Measurements from ENCODE around the gene CD83. TPM values are rescaled to one million over a fixed set of nuclear protein-coding genes. Genes with fewer than 3 reads are reported as not detected.

The CD83 gene
- polyA plus RNA-seq, 1 donor (not counting 4 experiments of a cell fraction or from before 2014, with no cell fraction given): 3.4 TPM

DNA sequence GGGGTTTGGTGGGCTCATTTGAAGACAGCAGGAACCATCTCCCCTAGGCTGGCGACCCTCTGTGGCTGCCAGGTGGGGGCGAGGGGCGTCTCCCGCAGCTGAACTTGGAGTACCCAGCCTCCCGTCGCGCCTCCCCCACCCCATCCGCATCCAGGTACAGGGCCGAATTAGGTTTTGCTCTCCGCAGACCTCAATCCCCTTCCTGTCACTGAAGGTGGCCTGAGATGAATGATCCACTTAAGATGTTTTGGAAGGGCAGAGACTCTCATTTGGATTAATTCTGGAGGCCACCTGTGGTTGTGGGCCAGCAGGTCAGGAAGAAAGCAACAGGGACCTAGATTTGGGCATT, 493 bp downstream of the CD83 start:
- Histone ChIP-seq H3K9me3 (ENCODE audit: control insufficient read depth, low read depth, low read length) (no peaks in the 10 kb centered on the region), H3K27me3 (ENCODE audit: control insufficient read depth, extremely low read depth, insufficient read depth, low read length) (no peaks in the 10 kb centered on the region), H3K9ac (ENCODE audit: control insufficient read depth, extremely low read depth, insufficient read depth, low read length) (peak overlapping the region; percentile 79), H3K27ac (ENCODE audit: control insufficient read depth, insufficient read depth, low read length) (peak overlapping the region; percentile 28), H3K4me3 (ENCODE audit: control insufficient read depth in 2 of 3, extremely low read depth in 1 of 3, insufficient read depth in 2 of 3, low read depth in 1 of 3, low read length in 3 of 3) (peak overlapping the region; percentile 58 to 62 (median 59)), H3K4me2 (ENCODE audit: control insufficient read depth, extremely low read depth, insufficient read depth, low read depth, low read length) (peak overlapping the region; percentile 77), H3K4me1 (ENCODE audit: control insufficient read depth, extremely low read depth, insufficient read depth, low read length) (peaks cover 2% of the 10 kb centered on the region), H3K36me3 (ENCODE audit: control insufficient read depth in 2 of 2, extremely low read depth in 1 of 2, insufficient read depth in 2 of 2, low read length in 2 of 2) (no peaks in the 10 kb centered on the region), H3K79me2 (ENCODE audit: control insufficient read depth, insufficient read depth, low read length) (no peaks in the 10 kb centered on the region), H4K20me1 (ENCODE audit: control insufficient read depth, extremely low read depth, insufficient read depth, low read length) (no peaks in the 10 kb centered on the region), H3K9me1 (ENCODE audit: control insufficient read depth, extremely low read depth, insufficient read depth, low read length) (no peaks in the 10 kb centered on the region), H2AFZ (ENCODE audit: control insufficient read depth, low read length) (peak overlapping the region; percentile 91)
- FAIRE-seq (no peak), DNase-seq (ENCODE audit: low read depth, low spot score) (no peak)
- dilution Hi-C loops (cut with MboI; ENCODE audit: extremely low pct_ligation_motif_present, low sequenced_read_pairs): no loop called here
- TF ChIP-seq, protein P1, sequence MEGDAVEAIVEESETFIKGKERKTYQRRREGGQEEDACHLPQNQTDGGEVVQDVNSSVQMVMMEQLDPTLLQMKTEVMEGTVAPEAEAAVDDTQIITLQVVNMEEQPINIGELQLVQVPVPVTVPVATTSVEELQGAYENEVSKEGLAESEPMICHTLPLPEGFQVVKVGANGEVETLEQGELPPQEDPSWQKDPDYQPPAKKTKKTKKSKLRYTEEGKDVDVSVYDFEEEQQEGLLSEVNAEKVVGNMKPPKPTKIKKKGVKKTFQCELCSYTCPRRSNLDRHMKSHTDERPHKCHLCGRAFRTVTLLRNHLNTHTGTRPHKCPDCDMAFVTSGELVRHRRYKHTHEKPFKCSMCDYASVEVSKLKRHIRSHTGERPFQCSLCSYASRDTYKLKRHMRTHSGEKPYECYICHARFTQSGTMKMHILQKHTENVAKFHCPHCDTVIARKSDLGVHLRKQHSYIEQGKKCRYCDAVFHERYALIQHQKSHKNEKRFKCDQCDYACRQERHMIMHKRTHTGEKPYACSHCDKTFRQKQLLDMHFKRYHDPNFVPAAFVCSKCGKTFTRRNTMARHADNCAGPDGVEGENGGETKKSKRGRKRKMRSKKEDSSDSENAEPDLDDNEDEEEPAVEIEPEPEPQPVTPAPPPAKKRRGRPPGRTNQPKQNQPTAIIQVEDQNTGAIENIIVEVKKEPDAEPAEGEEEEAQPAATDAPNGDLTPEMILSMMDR (optimal IDR thresholded peaks at IDR 0.05 in 1 of 3, IDR thresholded peaks at IDR 0.05 in 1 of 3, conservative IDR thresholded peaks at IDR 0.05 in 1 of 3; ENCODE audit: extremely low read depth in 1 of 3, insufficient read depth in 2 of 3, low read length in 3 of 3): no peak
- TF ChIP-seq EZH2 (IDR thresholded peaks at IDR 0.05; ENCODE audit: low read length): no peak

DNA sequence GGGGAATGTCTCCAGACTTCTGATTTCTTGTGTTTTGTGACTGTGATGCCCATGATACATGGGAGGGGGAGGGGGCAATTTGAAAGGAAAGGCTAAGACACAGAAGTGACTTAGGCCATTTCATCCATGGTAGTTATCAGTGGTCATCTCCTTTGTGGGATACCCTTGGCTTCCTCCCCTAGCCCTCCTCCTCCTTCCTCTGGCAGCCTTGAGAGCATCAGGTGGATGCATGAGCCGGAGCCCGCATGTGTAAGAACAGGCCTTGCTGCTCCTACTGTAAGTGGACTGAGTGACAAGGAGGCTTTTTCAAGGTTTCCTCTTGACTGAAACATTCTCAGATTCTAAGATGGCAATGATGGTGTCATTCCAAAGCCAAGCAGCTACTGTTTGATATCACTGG, 874 bp downstream of the CD83 start:
- no peak for TF ChIP-seq EZH2 (IDR thresholded peaks at IDR 0.05; ENCODE audit: low read length)
- TF ChIP-seq, protein P1 (optimal IDR thresholded peaks at IDR 0.05 in 1 of 3, IDR thresholded peaks at IDR 0.05 in 1 of 3, conservative IDR thresholded peaks at IDR 0.05 in 1 of 3; ENCODE audit: extremely low read depth in 1 of 3, insufficient read depth in 2 of 3, low read length in 3 of 3): no peak
- Histone ChIP-seq H3K27ac (ENCODE audit: control insufficient read depth, insufficient read depth, low read length) (no peak overlapping the region), H3K79me2 (ENCODE audit: control insufficient read depth, insufficient read depth, low read length) (no peaks in the 10 kb centered on the region), H3K9me3 (ENCODE audit: control insufficient read depth, low read depth, low read length) (no peaks in the 10 kb centered on the region), H3K27me3 (ENCODE audit: control insufficient read depth, extremely low read depth, insufficient read depth, low read length) (no peaks in the 10 kb centered on the region), H3K4me1 (ENCODE audit: control insufficient read depth, extremely low read depth, insufficient read depth, low read length) (peaks cover 2% of the 10 kb centered on the region), H3K4me2 (ENCODE audit: control insufficient read depth, extremely low read depth, insufficient read depth, low read depth, low read length) (peak overlapping the region; percentile 77), H3K9me1 (ENCODE audit: control insufficient read depth, extremely low read depth, insufficient read depth, low read length) (no peaks in the 10 kb centered on the region), H4K20me1 (ENCODE audit: control insufficient read depth, extremely low read depth, insufficient read depth, low read length) (no peaks in the 10 kb centered on the region), H3K9ac (ENCODE audit: control insufficient read depth, extremely low read depth, insufficient read depth, low read length) (peak overlapping the region; percentile 79), H3K36me3 (ENCODE audit: control insufficient read depth in 2 of 2, extremely low read depth in 1 of 2, insufficient read depth in 2 of 2, low read length in 2 of 2) (no peaks in the 10 kb centered on the region), H2AFZ (ENCODE audit: control insufficient read depth, low read length) (no peak overlapping the region), H3K4me3 (ENCODE audit: control insufficient read depth in 2 of 3, extremely low read depth in 1 of 3, insufficient read depth in 2 of 3, low read depth in 1 of 3, low read length in 3 of 3) (peak overlapping the region in 2 of 3 experiments; percentile 59 to 62)
- FAIRE-seq: no peak
- no peak for DNase-seq (ENCODE audit: low read depth, low spot score)
- dilution Hi-C loops (cut with MboI; ENCODE audit: extremely low pct_ligation_motif_present, low sequenced_read_pairs): no loop called here

Measured in keratinocyte (primary cell).